Measurements from ENCODE around the gene MS4A10. TPM values are rescaled to one million over a fixed set of nuclear protein-coding genes. Genes with fewer than 3 reads are reported as not detected.

MS4A10 gene
- total RNA-seq, 3 donors from 2014 or later (not counting 1 experiment from before 2014, with no cell fraction given) = not detected

DNA sequence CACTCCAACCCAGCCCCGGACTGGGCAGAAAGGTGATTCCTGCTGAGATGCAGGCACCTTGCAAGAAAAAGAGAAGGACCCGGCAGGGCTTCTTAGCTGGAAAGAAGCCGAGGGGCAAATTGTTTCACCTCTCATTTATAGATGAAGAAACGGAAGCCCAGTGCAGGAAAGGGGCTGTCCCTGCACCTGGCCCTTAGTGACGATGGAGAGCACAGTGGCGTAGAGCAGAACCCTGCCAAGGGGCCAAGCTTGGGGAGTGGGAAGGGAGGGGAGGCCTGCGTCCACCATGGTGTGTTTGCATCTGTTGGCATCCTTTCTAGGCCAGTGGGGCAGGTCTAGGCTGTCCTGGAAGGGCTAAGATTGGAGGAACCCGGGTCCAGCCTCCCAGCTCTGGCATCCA, 36.3 kb upstream of the MS4A10 start:
- TF ChIP-seq, protein P1, sequence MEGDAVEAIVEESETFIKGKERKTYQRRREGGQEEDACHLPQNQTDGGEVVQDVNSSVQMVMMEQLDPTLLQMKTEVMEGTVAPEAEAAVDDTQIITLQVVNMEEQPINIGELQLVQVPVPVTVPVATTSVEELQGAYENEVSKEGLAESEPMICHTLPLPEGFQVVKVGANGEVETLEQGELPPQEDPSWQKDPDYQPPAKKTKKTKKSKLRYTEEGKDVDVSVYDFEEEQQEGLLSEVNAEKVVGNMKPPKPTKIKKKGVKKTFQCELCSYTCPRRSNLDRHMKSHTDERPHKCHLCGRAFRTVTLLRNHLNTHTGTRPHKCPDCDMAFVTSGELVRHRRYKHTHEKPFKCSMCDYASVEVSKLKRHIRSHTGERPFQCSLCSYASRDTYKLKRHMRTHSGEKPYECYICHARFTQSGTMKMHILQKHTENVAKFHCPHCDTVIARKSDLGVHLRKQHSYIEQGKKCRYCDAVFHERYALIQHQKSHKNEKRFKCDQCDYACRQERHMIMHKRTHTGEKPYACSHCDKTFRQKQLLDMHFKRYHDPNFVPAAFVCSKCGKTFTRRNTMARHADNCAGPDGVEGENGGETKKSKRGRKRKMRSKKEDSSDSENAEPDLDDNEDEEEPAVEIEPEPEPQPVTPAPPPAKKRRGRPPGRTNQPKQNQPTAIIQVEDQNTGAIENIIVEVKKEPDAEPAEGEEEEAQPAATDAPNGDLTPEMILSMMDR (IDR thresholded peaks at IDR 0.05) = no peak
- H3K4me3 Mint-ChIP-seq = no peak overlapping the region
- H3K27me3 Mint-ChIP-seq (ENCODE audit: low read depth in 2 of 2) = peaks cover 7 to 11% of the 10 kb centered on the region in 2 donors
- H3K9me3 Mint-ChIP-seq = peaks cover 0 to 3% of the 10 kb centered on the region in 2 donors
- no peaks in the 10 kb centered on the region for H3K36me3 Mint-ChIP-seq
- Histone ChIP-seq H3K9me3 (ENCODE audit: control insufficient read depth, insufficient read depth, low read length) (no peaks in the 10 kb centered on the region), H3K27me3 (ENCODE audit: control insufficient read depth, insufficient read depth, low read length) (no peaks in the 10 kb centered on the region), H3K27ac (ENCODE audit: low read length) (no peak overlapping the region), H3K4me3 (ENCODE audit: low read length) (no peak overlapping the region), H3K4me1 (ENCODE audit: control insufficient read depth, insufficient read depth, low read length) (no peaks in the 10 kb centered on the region), H3K36me3 (ENCODE audit: control insufficient read depth, insufficient read depth, low read length) (no peaks in the 10 kb centered on the region)
- 73% methylated on average over 8 of the region's 8 CpGs for whole genome bisulfite sequencing (ENCODE audit: insufficient coverage)
- ATAC-seq (no peak), DNase-seq (no peak)
- no peak overlapping the region for H3K27ac Mint-ChIP-seq
- H3K4me1 Mint-ChIP-seq = no peaks in the 10 kb centered on the region
- intact Hi-C loops (cut with micrococcal nuclease) = no loop called here

DNA sequence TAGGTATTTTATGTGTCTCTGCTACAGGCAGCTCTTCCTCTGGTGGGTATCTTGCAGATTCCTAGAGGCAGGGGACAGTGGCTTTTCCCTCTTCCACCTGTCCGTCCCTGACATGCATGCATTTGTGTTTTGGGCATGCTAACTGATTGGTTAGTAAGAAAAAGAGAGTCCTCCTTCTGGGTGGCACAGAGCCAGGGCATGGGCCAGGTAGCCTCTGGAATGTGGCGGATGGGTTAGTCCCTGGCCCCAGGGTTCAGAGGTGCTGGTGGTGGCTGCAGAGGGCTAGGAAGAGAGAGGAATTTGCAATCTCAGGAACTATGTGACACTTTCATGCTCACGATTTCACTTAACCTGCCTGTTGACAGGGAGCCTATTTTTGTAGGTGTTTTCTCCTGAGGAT, 34.2 kb upstream of the MS4A10 start:
- no peaks in the 10 kb centered on the region for H3K4me1 Mint-ChIP-seq
- peaks cover 0 to 7% of the 10 kb centered on the region in 2 donors for H3K27me3 Mint-ChIP-seq (ENCODE audit: low read depth in 2 of 2)
- H3K36me3 Mint-ChIP-seq = no peaks in the 10 kb centered on the region
- H3K4me3 ChIP-seq (ENCODE audit: low read length) = no peak overlapping the region
- H3K4me1 ChIP-seq (ENCODE audit: control insufficient read depth, insufficient read depth, low read length) = no peaks in the 10 kb centered on the region
- ATAC-seq (no peak), DNase-seq (no peak)
- intact Hi-C loops (cut with micrococcal nuclease) = no loop called here
- H3K9me3 ChIP-seq (ENCODE audit: control insufficient read depth, insufficient read depth, low read length) = no peaks in the 10 kb centered on the region
- H3K4me3 Mint-ChIP-seq = no peak overlapping the region
- WGBS (ENCODE audit: insufficient coverage) = 86% methylated on average over 3 of the region's 3 CpGs
- no peaks in the 10 kb centered on the region for H3K36me3 ChIP-seq (ENCODE audit: control insufficient read depth, insufficient read depth, low read length)
- H3K27ac ChIP-seq (ENCODE audit: low read length) = no peak overlapping the region
- H3K27me3 ChIP-seq (ENCODE audit: control insufficient read depth, insufficient read depth, low read length) = no peaks in the 10 kb centered on the region
- H3K27ac Mint-ChIP-seq = no peak overlapping the region
- H3K9me3 Mint-ChIP-seq = peaks cover 0 to 3% of the 10 kb centered on the region in 2 donors
- TF ChIP-seq, protein P1 (IDR thresholded peaks at IDR 0.05) = no peak

DNA sequence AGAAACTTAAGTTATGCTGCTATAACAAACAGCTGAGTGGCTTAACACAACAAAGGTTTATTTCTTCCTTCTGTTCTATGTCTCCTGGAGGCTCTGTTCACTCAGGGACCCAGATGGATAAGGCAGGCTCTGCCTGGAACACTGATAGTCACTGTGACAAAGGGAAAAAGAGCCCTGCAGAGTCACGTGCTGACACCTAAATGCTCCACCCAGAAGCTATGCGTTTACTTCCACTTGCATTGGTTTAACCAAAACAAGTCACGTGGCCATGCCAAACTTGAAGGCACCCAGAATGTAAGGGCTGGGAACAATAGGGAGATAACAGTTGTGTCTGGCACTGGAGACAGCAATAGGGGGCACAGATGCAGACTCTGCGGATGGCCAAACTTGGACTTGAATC, 31.8 kb upstream of the MS4A10 start:
- H3K27ac Mint-ChIP-seq = no peak overlapping the region
- Histone ChIP-seq H3K27ac (ENCODE audit: low read length) (no peak overlapping the region), H3K4me3 (ENCODE audit: low read length) (no peak overlapping the region), H3K36me3 (ENCODE audit: control insufficient read depth, insufficient read depth, low read length) (no peaks in the 10 kb centered on the region), H3K4me1 (ENCODE audit: control insufficient read depth, insufficient read depth, low read length) (no peaks in the 10 kb centered on the region), H3K27me3 (ENCODE audit: control insufficient read depth, insufficient read depth, low read length) (no peaks in the 10 kb centered on the region), H3K9me3 (ENCODE audit: control insufficient read depth, insufficient read depth, low read length) (no peaks in the 10 kb centered on the region)
- intact Hi-C loops (cut with micrococcal nuclease) = no loop called here
- no peak overlapping the region for H3K4me3 Mint-ChIP-seq
- H3K36me3 Mint-ChIP-seq = no peaks in the 10 kb centered on the region
- WGBS (ENCODE audit: insufficient coverage) = 69% methylated on average over 4 of the region's 4 CpGs
- no peaks in the 10 kb centered on the region for H3K9me3 Mint-ChIP-seq
- peaks cover 0 to 7% of the 10 kb centered on the region in 2 donors for H3K27me3 Mint-ChIP-seq (ENCODE audit: low read depth in 2 of 2)
- DNase-seq (no peak), ATAC-seq (no peak)
- H3K4me1 Mint-ChIP-seq = no peaks in the 10 kb centered on the region
- TF ChIP-seq, protein P1 (IDR thresholded peaks at IDR 0.05) = no peak

DNA sequence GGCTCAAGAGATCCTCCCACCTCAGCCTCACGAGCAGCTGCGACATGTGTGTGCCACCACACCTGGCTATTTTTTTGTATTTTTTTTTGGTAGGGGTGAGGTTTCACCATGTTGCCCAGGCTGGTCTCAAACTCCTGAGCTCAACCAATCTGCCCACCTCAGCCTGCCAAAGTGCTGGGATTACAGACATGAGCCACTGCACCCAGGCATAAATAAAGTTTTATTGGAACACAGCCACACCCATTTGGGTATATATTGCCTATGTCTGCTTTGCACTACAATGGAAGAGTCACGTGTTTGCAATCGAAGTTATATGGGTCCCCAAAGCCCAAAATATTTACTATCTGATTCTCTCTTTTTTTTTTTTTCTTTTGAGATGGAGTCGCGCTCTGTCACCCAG, 30.2 kb upstream of the MS4A10 start:
- H3K27me3 Mint-ChIP-seq (ENCODE audit: low read depth in 2 of 2) = peaks cover 7 to 21% of the 10 kb centered on the region in 2 donors
- no peak overlapping the region for H3K27ac ChIP-seq (ENCODE audit: low read length)
- no peak for ATAC-seq
- TF ChIP-seq, protein P1 (IDR thresholded peaks at IDR 0.05) = no peak
- no peak overlapping the region for H3K4me3 ChIP-seq (ENCODE audit: low read length)
- H3K27ac Mint-ChIP-seq = no peak overlapping the region
- DNase-seq = no peak
- H3K9me3 ChIP-seq (ENCODE audit: control insufficient read depth, insufficient read depth, low read length) = no peaks in the 10 kb centered on the region
- no peaks in the 10 kb centered on the region for H3K27me3 ChIP-seq (ENCODE audit: control insufficient read depth, insufficient read depth, low read length)
- H3K4me1 Mint-ChIP-seq = no peaks in the 10 kb centered on the region
- intact Hi-C loops (cut with micrococcal nuclease) = no loop called here
- H3K36me3 Mint-ChIP-seq = no peaks in the 10 kb centered on the region
- H3K4me3 Mint-ChIP-seq = no peak overlapping the region
- 92% methylated on average over 6 of the region's 6 CpGs for WGBS (ENCODE audit: insufficient coverage)
- H3K9me3 Mint-ChIP-seq = no peaks in the 10 kb centered on the region
- H3K36me3 ChIP-seq (ENCODE audit: control insufficient read depth, insufficient read depth, low read length) = no peaks in the 10 kb centered on the region
- no peaks in the 10 kb centered on the region for H3K4me1 ChIP-seq (ENCODE audit: control insufficient read depth, insufficient read depth, low read length)
